ENCODE data around the gene CPE. TPM values are rescaled to one million over a fixed set of nuclear protein-coding genes. Genes with fewer than 3 reads are reported as not detected.

Gene CPE
- 10.6 and 10.7 TPM in 2 replicates for total RNA-seq

DNA sequence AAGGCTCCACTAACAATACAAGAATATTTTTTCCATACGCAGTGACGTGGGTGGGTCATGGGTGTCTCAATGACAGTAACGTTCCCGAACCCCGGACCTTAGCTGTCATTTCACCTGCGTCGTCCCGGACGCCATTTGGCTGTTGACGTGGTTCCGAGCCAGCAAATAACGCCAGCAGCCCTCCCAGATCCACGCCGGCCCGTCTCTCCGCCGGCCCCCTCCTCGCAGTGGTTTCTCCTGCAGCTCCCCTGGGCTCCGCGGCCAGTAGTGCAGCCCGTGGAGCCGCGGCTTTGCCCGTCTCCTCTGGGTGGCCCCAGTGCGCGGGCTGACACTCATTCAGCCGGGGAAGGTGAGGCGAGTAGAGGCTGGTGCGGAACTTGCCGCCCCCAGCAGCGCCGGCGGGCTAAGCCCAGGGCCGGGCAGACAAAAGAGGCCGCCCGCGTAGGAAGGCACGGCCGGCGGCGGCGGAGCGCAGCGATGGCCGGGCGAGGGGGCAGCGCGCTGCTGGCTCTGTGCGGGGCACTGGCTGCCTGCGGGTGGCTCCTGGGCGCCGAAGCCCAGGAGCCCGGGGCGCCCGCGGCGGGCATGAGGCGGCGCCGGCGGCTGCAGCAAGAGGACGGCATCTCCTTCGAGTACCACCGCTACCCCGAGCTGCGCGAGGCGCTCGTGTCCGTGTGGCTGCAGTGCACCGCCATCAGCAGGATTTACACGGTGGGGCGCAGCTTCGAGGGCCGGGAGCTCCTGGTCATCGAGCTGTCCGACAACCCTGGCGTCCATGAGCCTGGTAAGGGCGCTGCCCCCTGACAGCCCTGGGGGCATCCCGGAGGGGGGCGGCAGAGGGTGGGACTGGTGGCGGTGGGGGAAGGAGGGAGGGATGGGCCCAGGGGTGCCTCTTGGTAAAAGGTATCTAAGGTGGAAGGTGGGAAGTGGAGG, at the start of gene CPE:
CPE (plus strand) TSS at position 264 of the 933 bp plus-strand sequence; CDS start at position 478, 214 bp downstream.
- DNase-seq (ENCODE audit: low read depth) = no peak
- peak within 1 kb of the TSS; percentile 58 for H3K4me3 ChIP-seq (ENCODE audit: low read depth, low read length)
- TF ChIP-seq, protein P1, sequence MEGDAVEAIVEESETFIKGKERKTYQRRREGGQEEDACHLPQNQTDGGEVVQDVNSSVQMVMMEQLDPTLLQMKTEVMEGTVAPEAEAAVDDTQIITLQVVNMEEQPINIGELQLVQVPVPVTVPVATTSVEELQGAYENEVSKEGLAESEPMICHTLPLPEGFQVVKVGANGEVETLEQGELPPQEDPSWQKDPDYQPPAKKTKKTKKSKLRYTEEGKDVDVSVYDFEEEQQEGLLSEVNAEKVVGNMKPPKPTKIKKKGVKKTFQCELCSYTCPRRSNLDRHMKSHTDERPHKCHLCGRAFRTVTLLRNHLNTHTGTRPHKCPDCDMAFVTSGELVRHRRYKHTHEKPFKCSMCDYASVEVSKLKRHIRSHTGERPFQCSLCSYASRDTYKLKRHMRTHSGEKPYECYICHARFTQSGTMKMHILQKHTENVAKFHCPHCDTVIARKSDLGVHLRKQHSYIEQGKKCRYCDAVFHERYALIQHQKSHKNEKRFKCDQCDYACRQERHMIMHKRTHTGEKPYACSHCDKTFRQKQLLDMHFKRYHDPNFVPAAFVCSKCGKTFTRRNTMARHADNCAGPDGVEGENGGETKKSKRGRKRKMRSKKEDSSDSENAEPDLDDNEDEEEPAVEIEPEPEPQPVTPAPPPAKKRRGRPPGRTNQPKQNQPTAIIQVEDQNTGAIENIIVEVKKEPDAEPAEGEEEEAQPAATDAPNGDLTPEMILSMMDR (conservative IDR thresholded peaks at IDR 0.05; ENCODE audit: low read depth, low read length) = peak; percentile 45

DNA sequence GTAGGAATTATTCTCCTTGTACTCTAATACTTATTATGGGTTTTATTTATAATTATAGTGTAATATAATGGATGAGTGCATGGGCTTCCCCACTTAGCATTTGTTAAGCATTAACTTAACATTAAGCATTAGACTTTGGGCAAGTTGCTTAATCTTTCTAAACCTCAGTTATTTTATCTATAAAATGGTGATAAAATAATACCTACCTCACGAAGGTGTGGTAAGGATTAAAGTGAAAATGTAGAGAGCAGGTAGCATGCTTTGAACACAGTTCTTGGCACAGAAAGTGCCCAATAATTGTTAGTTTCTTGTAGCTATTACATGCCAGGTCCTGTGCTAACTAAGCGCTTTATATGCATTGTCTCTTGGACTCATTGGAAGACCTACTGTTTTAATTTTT, 48.7 kb upstream of the CPE start:
- H3K4me3 ChIP-seq (ENCODE audit: low read depth, low read length) = peak overlapping the region; percentile 80
- TF ChIP-seq, protein P1 (conservative IDR thresholded peaks at IDR 0.05; ENCODE audit: low read depth, low read length) = no peak
- no peak for DNase-seq (ENCODE audit: low read depth)

DNA sequence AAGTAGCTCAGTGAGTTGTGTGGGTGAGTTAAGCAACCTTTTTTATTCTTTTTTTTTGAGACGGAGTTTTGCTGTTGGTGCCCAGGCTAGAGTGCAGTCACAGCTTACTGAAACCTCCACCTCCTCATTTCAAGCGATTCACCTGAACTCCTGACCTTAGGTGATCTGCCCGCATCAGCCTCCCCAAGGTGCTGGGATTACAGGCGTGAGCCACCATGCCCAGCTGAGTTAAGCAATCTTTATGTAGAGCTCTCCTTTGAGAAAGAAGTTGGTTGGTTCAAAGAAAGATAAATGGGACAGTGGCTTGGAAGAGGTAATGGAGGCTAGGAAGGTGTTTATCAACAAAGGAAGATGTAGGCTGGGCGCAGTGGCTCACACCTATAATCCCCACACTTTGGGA, 48.1 kb upstream of the CPE start:
- H3K4me3 ChIP-seq (ENCODE audit: low read depth, low read length) = peak overlapping the region; percentile 80
- DNase-seq (ENCODE audit: low read depth) = no peak
- TF ChIP-seq, protein P1 (conservative IDR thresholded peaks at IDR 0.05; ENCODE audit: low read depth, low read length) = no peak

DNA sequence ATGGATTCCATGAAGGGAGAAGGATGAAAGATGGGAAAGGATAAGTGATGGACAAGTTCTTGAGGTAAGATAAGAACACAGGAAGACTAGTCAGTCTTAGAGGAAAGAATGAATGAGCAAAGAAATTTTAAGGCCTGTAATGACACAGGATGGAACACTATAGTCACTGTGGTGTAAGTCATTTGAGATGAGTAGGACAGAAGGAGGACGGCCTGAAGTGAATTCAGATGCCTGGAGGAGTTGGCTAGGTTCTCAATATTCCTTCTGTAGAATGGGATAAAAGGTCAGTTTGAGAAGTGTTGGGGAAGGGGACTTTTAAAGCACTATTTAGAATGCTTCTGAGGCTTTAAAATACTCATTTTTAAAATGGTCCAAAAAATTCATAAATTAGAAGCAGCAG, 47.4 kb upstream of the CPE start:
- peak overlapping the region; percentile 32 for H3K4me3 ChIP-seq (ENCODE audit: low read depth, low read length)
- TF ChIP-seq, protein P1 (conservative IDR thresholded peaks at IDR 0.05; ENCODE audit: low read depth, low read length) = no peak
- DNase-seq (ENCODE audit: low read depth) = no peak

DNA sequence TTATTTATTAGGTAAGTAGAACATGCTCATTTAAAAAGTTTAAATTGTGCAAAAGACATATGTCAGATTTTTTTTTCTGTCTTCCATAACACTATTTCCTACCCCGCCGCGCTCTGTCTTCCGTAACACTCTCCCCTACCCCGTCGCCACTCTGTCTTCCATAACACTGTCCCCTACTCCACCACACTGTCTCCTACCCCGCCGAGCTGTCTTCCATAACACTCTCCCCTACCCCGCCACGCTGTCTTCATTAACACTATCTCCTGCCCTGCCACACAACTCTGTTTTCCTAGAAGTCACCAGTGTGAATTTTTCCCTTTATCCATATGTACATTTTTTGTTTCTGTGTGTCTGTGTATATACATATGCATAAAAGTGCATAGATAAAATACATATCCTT, 47.0 kb upstream of the CPE start:
- TF ChIP-seq, protein P1 (conservative IDR thresholded peaks at IDR 0.05; ENCODE audit: low read depth, low read length) = no peak
- no peak for DNase-seq (ENCODE audit: low read depth)
- peak overlapping the region; percentile 32 for H3K4me3 ChIP-seq (ENCODE audit: low read depth, low read length)

DNA sequence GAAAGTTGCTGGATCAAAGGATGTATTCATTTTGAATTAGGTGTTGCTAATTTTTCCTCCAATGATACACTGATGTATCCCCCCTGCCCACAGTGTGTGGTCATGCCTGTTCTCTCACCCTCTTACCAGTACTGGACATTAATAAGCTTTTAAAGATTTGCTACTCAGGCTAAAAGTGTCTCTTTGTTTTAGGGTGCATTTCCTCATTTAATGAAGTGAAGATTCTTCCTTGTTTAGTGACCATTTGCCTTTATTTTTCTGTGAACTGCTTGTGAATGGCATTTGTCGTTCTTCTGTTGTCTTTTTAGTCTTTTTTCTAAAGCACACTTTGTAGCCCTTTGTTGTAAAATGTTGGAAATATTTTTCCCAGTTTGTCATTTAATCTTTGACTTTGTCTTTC, 46.3 kb upstream of the CPE start:
- no peak for DNase-seq (ENCODE audit: low read depth)
- H3K4me3 ChIP-seq (ENCODE audit: low read depth, low read length) = peak overlapping the region; percentile 9
- TF ChIP-seq, protein P1 (conservative IDR thresholded peaks at IDR 0.05; ENCODE audit: low read depth, low read length) = no peak
